HG02970 (cell line): ENCODE data around the gene ROS1.
"Not testable (repeated sequence)": the region's sequence is repeated elsewhere in the genome, so short reads cannot be mapped to it uniquely, and the experiment has no call there.

ENCODE experiments used
- ATAC-seq: cut with Tn5 transposase; IDR thresholded peaks from one replicate; pipeline ENCODE4 v1.9.1; 2021; ENCODE audit warnings: mild to moderate bottlenecking, moderate library complexity, moderate number of reproducible peaks; ENCODE audit not compliant: unreplicated experiment, low FRiP score

ROS1 gene

DNA sequence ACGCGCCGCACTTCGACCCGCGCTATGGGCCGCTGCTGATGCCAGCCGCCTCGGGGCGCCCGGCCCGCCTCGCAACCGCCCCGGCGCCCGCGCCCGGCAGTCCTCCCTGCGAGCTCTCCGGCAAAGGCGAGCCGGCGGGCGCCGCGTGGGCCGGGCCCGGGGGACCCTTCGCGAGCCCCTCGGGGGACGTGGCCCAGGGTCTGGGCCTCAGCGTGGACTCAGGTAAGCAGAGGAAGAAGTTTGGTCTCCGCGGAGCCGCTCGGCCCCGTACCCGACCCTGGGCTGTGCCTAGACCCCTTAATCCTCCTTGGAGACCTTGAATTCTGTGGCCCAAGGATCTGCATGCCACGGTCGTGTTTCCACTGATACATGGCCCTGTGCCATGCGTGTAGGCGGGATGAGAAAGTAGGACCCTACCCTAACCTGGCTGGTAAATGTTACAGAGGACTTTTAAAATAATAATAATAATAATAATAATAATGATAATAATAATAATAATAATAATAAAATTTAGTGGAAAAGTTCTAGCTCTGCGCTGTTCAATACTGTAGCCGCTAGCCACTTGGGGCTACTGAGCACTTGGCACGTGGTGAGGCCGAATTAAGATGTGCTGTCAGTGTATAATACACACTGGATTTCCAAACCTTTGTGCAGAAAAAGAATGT, 154.8 kb downstream of the ROS1 start:
- no peak for ATAC-seq

DNA sequence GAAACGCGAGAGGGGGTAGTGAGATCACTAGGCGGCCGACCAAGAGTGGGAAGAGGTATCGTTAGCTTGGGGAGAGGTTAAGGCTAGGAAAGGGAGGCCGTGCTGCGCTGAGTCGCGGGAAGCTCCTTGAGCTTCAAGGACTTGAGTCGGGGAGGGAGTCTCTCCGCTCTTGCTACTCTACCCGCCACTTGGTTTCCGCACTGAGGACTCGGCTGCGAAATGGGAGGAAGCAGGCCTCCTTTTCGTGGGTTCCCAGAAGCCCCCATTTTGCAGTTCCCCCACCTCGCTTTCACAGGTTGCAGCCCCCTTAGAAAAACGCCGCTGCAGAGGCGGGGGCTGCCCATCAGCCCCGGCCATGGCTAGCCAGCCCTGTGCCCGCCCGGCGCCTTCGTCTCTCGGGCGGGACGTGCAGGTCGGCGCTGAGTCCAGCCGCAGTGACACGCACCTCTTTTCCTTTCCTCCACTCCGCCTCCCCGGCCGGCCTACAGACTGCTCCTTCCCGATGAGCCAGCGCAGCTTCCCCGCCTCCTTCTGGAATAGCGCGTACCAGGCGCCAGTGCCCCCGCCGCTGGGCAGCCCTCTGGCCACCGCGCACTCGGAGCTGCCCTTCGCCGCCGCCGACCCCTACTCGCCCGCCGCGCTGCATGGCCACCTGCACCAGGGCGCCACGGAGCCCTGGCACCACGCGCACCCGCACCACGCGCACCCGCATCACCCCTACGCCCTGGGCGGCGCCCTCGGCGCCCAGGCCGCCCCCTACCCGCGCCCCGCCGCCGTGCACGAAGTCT, 155.5 kb downstream of the ROS1 start:
- no peak for ATAC-seq

- ATAC-seq: no peak
Observed at GRCh38 chr6:117269638-117270054, 156.1 kb downstream of the ROS1 start.

- no peak for ATAC-seq
Observed at GRCh38 chr6:117268924-117269323, 156.8 kb downstream of the ROS1 start.

- no peak for ATAC-seq
Observed at GRCh38 chr6:117267766-117268534, 157.8 kb downstream of the ROS1 start.

DNA sequence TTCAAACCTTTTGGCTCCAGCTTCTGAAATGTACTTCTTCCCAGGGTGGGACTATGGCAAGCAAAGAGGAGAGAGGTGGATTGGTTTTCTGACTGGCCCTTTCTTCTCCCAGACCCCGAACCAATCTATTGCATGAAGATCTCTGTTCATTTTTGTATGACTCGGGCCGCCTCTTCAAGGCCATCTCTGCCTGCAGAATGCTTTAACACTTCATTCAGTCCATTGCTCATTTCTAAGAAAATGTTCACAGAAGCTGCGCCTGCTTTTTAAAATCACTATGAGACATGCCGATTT, 158.7 kb downstream of the ROS1 start:
- ATAC-seq: no peak

DNA sequence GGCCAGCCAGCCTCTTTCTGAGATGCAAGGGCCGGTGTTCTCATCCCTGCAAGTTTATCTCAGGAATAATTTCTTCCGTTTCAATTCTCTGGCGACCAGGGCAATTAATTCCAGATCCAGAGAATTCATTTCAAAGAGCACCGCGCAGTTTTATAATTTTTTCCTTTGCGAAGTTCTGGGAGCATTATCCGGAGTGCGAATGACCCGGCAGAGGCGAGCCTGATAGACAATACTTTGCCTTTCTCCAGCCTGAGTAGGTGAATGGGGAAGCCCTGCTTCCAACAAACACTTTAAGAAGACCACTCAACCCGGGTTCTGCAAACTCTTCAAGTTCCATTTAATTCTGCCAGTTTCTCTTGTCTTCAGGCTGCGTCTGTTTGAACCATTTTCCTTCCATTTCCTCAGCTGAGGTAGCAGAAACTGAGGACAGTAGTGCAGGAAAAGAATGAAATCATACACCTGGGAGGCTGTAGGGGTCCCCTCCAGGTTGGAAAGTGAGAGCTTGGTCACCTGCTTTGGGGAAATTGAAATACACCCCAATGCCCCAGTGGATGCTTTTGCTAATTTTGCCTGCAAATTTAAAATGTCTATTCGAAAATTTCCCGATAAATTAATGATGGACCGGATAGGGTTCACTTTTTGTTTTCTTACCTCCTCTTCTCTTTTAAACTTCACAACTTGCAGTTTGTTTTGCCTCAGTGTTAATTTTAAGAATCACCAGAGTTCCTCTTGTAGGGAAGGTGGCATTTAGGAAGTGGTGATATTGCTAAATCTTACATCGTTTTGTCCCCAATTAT, 159.3 kb downstream of the ROS1 start:
- ATAC-seq: no peak

DNA sequence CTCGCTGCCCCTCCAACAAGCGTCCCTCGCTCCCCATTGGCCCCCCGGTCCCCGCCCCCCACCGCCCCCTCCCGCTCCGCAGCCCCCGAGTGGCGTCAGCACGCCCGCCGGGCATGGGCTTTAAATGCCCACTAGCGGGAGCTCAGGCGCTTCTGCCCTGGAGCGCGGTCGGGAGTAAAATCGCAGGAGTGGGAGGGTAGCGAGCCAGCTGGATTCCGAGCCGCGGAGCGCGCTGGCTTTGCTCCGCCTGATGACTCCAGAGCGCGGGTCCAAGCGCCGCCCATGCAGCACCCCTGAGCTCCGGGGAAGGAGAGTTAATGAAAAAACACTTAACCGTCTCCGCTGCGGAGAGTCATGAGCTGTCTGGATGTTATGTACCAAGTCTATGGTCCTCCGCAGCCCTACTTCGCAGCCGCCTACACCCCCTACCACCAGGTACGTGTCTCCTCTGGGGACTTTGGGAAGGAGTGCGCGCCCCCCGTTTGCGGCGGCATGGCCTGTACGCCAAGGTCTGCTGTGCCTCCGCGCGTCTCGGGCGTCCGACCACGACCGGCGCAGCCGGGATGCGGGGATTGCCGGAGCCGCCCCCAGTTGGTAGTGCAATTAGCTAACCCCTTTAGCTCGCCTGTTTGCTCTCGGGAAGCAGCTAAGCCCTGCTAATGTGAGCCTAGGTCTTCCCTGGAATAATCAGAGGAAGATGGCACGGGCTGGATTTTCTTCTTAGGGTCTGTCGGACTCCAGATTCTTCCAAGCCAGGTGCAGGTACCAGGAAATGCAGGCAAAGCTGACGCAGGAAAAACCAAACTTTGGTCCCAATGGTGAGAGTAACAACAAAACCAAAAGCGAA, 160.1 kb downstream of the ROS1 start, which contains the start of gene VGLL2:
Gene VGLL2 (plus strand): TSS at position 149 of the 847 bp plus-strand sequence. CDS start 206 bp downstream, at position 355.
- no peak for ATAC-seq

DNA sequence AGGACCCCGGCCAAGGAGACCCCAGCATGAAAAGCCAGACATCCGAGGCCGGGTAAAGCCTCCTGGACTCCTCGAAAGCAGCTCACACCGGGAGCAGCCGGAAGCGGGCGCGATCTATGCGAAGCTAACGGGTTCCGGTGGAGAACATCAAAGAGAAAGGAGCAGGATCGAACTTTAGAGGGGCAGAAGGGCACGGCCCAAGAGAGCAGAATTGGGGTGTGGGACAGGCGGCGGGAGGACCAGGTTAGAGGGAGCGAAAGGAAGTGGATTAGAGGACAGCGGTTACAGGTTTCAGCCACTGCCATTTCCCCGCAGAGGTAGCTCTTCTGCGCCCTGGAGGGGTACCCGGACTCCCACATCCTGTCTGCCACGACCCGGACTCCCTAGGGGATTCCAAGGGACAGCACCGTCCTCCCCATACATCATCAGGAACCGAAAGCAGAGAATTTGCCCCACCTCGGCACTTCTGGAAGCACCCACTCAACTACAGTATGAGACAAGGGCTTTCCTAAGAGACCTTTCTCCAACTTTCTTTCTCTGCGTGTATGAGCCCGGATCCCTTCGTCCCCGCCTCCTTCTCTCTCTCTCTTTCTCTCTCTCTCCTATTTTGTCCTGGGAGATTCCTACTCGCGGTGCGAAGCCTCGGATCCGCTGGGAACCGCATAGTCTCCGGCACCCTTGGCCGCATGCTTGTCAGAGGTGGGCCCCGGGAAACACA, 160.9 kb downstream of the ROS1 start:
- no peak for ATAC-seq

DNA sequence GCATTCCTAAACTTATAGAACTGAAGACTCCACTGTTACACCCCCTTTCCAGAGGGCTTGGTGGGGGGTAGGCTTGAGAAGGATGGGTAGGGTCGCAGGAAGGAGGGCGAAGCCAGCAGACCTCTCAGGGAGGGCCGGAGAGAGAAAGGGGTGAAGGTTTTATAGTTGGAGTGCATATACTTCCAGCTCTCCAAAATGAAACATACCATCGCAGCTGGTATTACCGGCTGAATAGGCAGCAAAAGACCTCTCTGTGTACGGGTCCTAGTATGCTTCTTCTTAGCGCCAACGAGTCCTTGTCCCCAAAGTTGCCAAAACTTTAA, 161.4 kb downstream of the ROS1 start:
- no peak for ATAC-seq

GRCh38 chr6:117263353-117263927, 162.3 kb downstream of the ROS1 start:
- ATAC-seq: no peak

- no peak for ATAC-seq
Observed at GRCh38 chr6:117262799-117263198, 162.9 kb downstream of the ROS1 start.

- ATAC-seq: no peak
Observed at GRCh38 chr6:117253785-117254184, 172.0 kb downstream of the ROS1 start.

GRCh38 chr6:117244979-117245378, 180.8 kb downstream of the ROS1 start:
- not testable (repeated sequence) for ATAC-seq

DNA sequence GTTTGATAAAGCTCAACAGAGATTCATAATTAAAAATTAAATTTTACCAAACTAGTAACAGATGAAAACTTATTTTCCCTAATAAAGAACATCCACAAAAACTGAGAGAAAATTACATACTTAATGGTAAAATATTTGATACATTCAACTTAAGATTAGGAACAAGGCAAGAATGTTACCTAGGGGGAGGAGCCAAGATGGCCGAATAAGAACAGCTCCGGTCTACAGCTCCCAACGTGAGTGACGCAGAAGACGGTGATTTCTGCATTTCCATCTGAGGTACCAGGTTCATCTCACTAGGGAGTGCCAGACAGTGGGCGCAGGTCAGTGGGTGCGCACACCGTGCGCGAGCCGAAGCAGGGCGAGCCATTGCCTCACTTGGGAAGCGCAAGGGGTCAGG, 181.2 kb downstream of the ROS1 start:
- not testable (repeated sequence) for ATAC-seq
